SK-N-SH (cell line): ENCODE data around the gene GPAT2.
"Not testable (repeated sequence)": the region's sequence is repeated elsewhere in the genome, so short reads cannot be mapped to it uniquely, and the experiment has no call there.

Experiments
- CHD2 ChIP-seq: fragments of 150-350 bp; IDR thresholded peaks from 2 replicates; pipeline ENCODE4 v1.6.1; 2018; ENCODE audit warnings: low read length; ENCODE audit not compliant: partially characterized antibody
- POLR2AphosphoS5 ChIP-seq: IDR thresholded peaks from 2 replicates; pipeline ENCODE4 v1.6.1; 2012; ENCODE audit warnings: low read depth, low read length
- RCOR1 ChIP-seq: fragments of 150-350 bp; IDR thresholded peaks from 2 replicates; pipeline ENCODE4 v1.6.1; 2017; ENCODE audit warnings: antibody characterized with exemption, low read length
- TCF12 ChIP-seq: IDR thresholded peaks from 2 replicates; pipeline ENCODE4 v1.4.0; 2012
- YY1 ChIP-seq: IDR thresholded peaks from 2 replicates; pipeline ENCODE4 v1.4.0; 2012; ENCODE audit warnings: low read depth, mild to moderate bottlenecking

- TF ChIP-seq RCOR1, CHD2, TCF12, POLR2AphosphoS5, YY1: not testable (repeated sequence)
Measured at GRCh38 chr2:96021142-96021541, 13.6 kb downstream of the GPAT2 start.
